Fibroblast of villous mesenchyme (primary cell): ENCODE results near the gene RBBP6. TPM values are rescaled to one million over a fixed set of nuclear protein-coding genes. Genes with fewer than 3 reads are reported as not detected.
A peak's percentile ranks its signal among the peaks of the same experiment; 100 is the strongest.

ENCODE experiments used
- DNase-seq: peaks from one replicate; pipeline ENCODE4 v3.0.0-alpha.2; 2010; ENCODE audit warnings: low read depth
- H3K4me3 ChIP-seq: 2 replicates; pipeline ENCODE4 v1.5.1; 2011; ENCODE audit warnings: low read depth, mild to moderate bottlenecking, low read length
- CTCF ChIP-seq: IDR thresholded peaks from 2 replicates; pipeline ENCODE4 v1.5.1; 2012; ENCODE audit warnings: low read depth, mild to moderate bottlenecking, low read length; ENCODE audit not compliant: insufficient read depth
- total RNA-seq: library from RNA; depleted of rRNA; stranded (reverse); fragments of >200 nt; gene quantifications from 2 replicates; pipeline ENCODE4 v1.2.3, GENCODE V29; 2012

RBBP6 gene
- total RNA-seq, 1 donor: 31.1 TPM

DNA sequence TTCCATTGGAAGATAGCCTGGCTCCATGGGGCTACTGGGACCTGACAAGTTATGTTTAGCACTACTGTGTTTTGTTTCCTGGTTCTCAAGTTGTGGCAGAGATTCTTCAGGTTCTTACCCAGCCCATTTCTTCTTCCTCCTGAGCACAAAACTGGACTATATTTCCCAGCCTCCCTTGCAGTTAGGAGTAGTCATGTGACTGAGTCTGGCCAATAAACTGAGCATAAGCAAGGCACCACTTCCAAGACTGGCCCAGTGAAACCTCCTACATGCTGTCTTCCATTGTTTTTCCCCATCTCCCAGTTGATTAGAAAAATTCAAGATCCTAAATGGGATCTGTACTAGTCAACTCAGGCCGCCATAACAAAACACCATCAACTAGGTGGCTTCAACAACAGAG is 28.2 kb upstream of the RBBP6 start:
- DNase-seq: no peak
- TF ChIP-seq CTCF: no peak
- no peak overlapping the region for H3K4me3 ChIP-seq

DNA sequence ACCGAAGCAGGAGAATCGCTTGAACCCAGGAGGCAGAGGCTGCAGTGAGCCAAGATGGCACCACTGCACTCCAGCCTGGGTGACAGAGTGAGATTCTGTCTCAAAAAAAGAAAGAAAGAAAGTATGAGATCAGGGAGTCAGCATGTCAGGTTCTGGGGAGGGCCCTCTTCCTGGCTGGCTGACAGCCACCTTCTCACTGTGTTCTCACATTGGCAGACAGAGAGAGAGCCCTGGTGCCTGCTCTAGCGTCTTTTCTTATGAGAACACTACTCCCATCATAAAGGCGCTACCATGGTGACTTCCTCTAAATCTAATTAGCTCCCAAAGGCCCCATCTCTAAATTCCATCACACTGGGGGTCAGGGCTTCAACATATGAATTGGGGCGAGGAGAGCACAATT is 27.6 kb upstream of the RBBP6 start:
- no peak for TF ChIP-seq CTCF
- no peak for DNase-seq
- H3K4me3 ChIP-seq: no peak overlapping the region

DNA sequence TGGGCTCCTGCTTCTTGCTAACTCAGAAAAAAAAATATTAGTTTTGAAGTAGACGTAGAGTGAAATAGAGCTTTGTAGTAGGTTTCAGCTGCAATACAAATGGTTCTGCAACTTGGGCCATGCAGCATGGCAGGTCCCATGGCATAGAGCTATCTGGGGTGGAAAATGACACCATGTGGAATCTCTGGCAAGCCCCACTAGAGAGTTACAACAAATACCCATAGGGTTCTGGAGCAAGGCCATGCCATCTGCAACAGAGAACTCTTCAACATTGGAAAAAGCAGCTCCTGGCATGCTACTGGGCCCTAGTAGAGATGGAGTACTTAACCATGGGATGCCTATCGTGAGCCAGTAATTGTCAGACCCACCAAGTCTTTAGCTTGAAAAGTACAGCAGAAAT is 25.3 kb upstream of the RBBP6 start:
- no peak for DNase-seq
- TF ChIP-seq CTCF: no peak
- H3K4me3 ChIP-seq: no peak overlapping the region

DNA sequence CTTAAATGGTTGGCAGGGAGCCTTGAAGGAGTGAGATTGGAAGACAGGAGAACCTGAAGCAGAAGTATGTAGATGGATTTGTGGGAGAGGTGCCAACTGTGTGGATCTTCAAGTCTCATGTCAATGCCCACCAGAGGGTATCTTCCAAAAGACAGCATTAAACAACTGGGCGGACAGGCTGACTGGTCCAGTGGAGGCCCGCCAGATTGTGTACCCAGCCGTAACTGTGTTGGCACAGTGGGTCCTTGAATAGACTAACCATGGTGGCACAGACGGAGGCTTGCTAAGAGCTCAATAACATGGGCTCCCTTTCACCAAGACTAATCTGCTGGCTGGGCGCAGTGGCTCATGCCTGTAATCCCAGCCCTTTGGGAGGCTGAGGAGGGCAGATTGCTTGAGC is 24.2 kb upstream of the RBBP6 start:
- no peak for DNase-seq
- TF ChIP-seq CTCF: no peak
- H3K4me3 ChIP-seq: no peak overlapping the region

GRCh38 chr16:24516900-24517669 is 22.3 kb upstream of the RBBP6 start:
- TF ChIP-seq CTCF: peak; percentile 93
- H3K4me3 ChIP-seq: peak overlapping the region; percentile 45
- DNase-seq: peak; percentile 92

DNA sequence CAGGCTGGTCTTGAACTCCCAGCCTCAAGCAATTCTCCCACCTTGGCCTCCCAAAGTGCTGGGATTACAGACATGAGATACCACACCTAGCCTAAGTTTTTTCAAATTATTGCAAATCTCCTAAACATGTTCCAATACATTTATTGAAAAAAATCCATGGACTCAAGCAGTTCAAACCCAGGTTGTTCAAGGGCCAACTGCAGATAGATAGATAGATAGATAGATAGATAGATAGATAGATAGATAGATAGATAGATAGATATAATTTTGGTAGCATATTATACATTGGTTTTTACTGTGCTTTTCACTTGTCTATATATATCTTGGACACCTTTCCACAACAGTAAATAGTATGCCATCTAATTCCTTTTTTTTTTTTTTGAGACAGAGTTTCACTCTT is 20.9 kb upstream of the RBBP6 start:
- no peak for DNase-seq
- no peak for TF ChIP-seq CTCF

GRCh38 chr16:24520983-24521382 is 18.4 kb upstream of the RBBP6 start:
- no peak for DNase-seq

More for the DNA sequence above, 20.9 kb upstream of the RBBP6 start:
- H3K4me3 ChIP-seq: no peak overlapping the region

More at GRCh38 chr16:24520983-24521382, 18.4 kb upstream of the RBBP6 start:
- no peak for TF ChIP-seq CTCF
- no peak overlapping the region for H3K4me3 ChIP-seq
